Ishikawa (cell line): ENCODE results near the gene PRICKLE2.

ENCODE experiments used
- EP300 ChIP-seq: IDR thresholded peaks from 2 replicates; pipeline ENCODE4 v1.6.1; 2012; ENCODE audit warnings: borderline replicate concordance
- TAF1 ChIP-seq: IDR thresholded peaks from 2 replicates; pipeline ENCODE4 v1.6.1; 2012; ENCODE audit warnings: low read depth, mild to moderate bottlenecking
- TF ChIP-seq, protein P1 (sequence below): IDR thresholded peaks from 2 replicates; pipeline ENCODE4 v1.6.1; 2012; ENCODE audit warnings: low read depth, mild to moderate bottlenecking
- TF ChIP-seq, protein P2 (sequence below): IDR thresholded peaks from 2 replicates; pipeline ENCODE4 v1.6.1; 2012

DNA sequence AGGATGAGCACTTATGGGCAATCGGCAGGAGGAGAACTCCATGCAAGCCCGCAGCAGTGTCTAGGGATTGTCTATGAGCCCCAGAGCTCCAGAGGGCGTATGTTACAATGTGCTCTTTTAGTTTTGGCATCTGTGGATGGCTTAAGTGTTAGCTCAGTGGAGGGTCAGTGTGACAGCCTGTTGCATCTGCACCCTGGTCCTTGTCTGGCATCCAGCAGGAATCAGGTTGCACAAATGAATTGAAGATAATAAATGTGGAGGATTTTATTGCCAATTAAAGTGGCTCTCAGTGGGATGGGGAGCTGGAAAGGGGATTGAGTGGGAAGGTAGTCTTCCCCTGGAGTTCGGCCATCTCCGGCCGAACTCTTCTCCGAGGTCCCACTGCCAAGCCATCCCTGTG is 11.8 kb upstream of the PRICKLE2 start:
- TF ChIP-seq TAF1 (no peak), EP300 (no peak)
- TF ChIP-seq, protein P1, sequence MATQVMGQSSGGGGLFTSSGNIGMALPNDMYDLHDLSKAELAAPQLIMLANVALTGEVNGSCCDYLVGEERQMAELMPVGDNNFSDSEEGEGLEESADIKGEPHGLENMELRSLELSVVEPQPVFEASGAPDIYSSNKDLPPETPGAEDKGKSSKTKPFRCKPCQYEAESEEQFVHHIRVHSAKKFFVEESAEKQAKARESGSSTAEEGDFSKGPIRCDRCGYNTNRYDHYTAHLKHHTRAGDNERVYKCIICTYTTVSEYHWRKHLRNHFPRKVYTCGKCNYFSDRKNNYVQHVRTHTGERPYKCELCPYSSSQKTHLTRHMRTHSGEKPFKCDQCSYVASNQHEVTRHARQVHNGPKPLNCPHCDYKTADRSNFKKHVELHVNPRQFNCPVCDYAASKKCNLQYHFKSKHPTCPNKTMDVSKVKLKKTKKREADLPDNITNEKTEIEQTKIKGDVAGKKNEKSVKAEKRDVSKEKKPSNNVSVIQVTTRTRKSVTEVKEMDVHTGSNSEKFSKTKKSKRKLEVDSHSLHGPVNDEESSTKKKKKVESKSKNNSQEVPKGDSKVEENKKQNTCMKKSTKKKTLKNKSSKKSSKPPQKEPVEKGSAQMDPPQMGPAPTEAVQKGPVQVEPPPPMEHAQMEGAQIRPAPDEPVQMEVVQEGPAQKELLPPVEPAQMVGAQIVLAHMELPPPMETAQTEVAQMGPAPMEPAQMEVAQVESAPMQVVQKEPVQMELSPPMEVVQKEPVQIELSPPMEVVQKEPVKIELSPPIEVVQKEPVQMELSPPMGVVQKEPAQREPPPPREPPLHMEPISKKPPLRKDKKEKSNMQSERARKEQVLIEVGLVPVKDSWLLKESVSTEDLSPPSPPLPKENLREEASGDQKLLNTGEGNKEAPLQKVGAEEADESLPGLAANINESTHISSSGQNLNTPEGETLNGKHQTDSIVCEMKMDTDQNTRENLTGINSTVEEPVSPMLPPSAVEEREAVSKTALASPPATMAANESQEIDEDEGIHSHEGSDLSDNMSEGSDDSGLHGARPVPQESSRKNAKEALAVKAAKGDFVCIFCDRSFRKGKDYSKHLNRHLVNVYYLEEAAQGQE: no peak
- TF ChIP-seq, protein P2, sequence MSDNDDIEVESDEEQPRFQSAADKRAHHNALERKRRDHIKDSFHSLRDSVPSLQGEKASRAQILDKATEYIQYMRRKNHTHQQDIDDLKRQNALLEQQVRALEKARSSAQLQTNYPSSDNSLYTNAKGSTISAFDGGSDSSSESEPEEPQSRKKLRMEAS: no peak
